H9 (cell line): ENCODE data around the gene PTDSS2. TPM values are rescaled to one million over a fixed set of nuclear protein-coding genes. Genes with fewer than 3 reads are reported as not detected.

Source experiments
- DNase-seq: peaks from one replicate; pipeline ENCODE4 v3.0.0-alpha.2; 2017
- H2AFZ ChIP-seq: one replicate; pipeline ENCODE4 v1.6.1; 2013; ENCODE audit warnings: mild to moderate bottlenecking, low read length, control low read depth, moderate library complexity
- H2AK5ac ChIP-seq: 2 replicates; pipeline ENCODE4 v1.6.1; 2013; ENCODE audit warnings: low read length, control low read depth, mixed read lengths; ENCODE audit not compliant: insufficient read length
- H2BK120ac ChIP-seq: one replicate; pipeline ENCODE4 v1.6.1; 2013; ENCODE audit warnings: low read depth, mild to moderate bottlenecking, low read length, control low read depth, inconsistent platforms; ENCODE audit not compliant: poor library complexity, severe bottlenecking
- H2BK12ac ChIP-seq: 2 replicates; pipeline ENCODE4 v1.6.1; 2013; ENCODE audit warnings: low read length, control low read depth, mixed read lengths, low read depth; ENCODE audit not compliant: insufficient read length
- H2BK15ac ChIP-seq: 2 replicates; pipeline ENCODE4 v1.6.1; 2013; ENCODE audit warnings: low read depth, low read length, control low read depth
- H2BK20ac ChIP-seq: one replicate; pipeline ENCODE4 v1.6.1; 2013; ENCODE audit warnings: low read depth, mild to moderate bottlenecking, low read length, control low read depth, inconsistent platforms; ENCODE audit not compliant: poor library complexity, severe bottlenecking
- H2BK5ac ChIP-seq: 2 replicates; pipeline ENCODE4 v1.6.1; 2013; ENCODE audit warnings: low read length, control low read depth, mixed read lengths; ENCODE audit not compliant: insufficient read length
- H3K14ac ChIP-seq: 2 replicates; pipeline ENCODE4 v1.6.1; 2013; ENCODE audit warnings: low read length, control low read depth; ENCODE audit not compliant: insufficient read depth
- H3K18ac ChIP-seq: 2 replicates; pipeline ENCODE4 v1.6.1; 2013; ENCODE audit warnings: low read depth, mild to moderate bottlenecking, mixed read lengths, low read length, control low read depth; ENCODE audit not compliant: insufficient read length
- H3K23ac ChIP-seq: 2 replicates; pipeline ENCODE4 v1.6.1; 2013; ENCODE audit warnings: low read length, control low read depth, mixed read lengths, low read depth; ENCODE audit not compliant: insufficient read length
- H3K23me2 ChIP-seq: 2 replicates; pipeline ENCODE4 v1.6.1; 2013; ENCODE audit warnings: low read depth, mild to moderate bottlenecking, mixed read lengths, low read length, control low read depth; ENCODE audit not compliant: insufficient read length, poor library complexity, severe bottlenecking
- H3K27ac ChIP-seq: 2 replicates; pipeline ENCODE4 v1.5.1; 2013; ENCODE audit warnings: low read length, control low read depth, mixed read lengths, low read depth; ENCODE audit not compliant: insufficient read length
- H3K27me3 ChIP-seq: 2 replicates; pipeline ENCODE4 v1.6.1; 2013; ENCODE audit warnings: low read length, control low read depth, inconsistent platforms; ENCODE audit not compliant: insufficient read depth
- H3K4ac ChIP-seq: 2 replicates; pipeline ENCODE4 v1.6.1; 2013; ENCODE audit warnings: low read depth, mild to moderate bottlenecking, control low read depth, inconsistent platforms, low read length, moderate library complexity
- H3K4me1 ChIP-seq: 2 replicates; pipeline ENCODE4 v1.6.1; 2013; ENCODE audit warnings: low read length, control low read depth, inconsistent platforms; ENCODE audit not compliant: insufficient read depth
- H3K4me2 ChIP-seq: 2 replicates; pipeline ENCODE4 v1.6.1; 2013; ENCODE audit warnings: low read length, control low read depth, mixed read lengths; ENCODE audit not compliant: insufficient read length, insufficient read depth
- H3K56ac ChIP-seq: 2 replicates; pipeline ENCODE4 v1.6.1; 2013; ENCODE audit warnings: low read depth, mild to moderate bottlenecking, mixed read lengths, low read length, control low read depth; ENCODE audit not compliant: insufficient read length
- H3K79me1 ChIP-seq: 2 replicates; pipeline ENCODE4 v1.6.1; 2013; ENCODE audit warnings: low read depth, mild to moderate bottlenecking, moderate library complexity, low read length, control low read depth, inconsistent platforms; ENCODE audit not compliant: insufficient read depth, poor library complexity, severe bottlenecking
- H3K79me2 ChIP-seq: 2 replicates; pipeline ENCODE4 v1.6.1; 2013; ENCODE audit warnings: low read length, control low read depth, inconsistent platforms; ENCODE audit not compliant: insufficient read depth
- H3K9ac ChIP-seq: 2 replicates; pipeline ENCODE4 v1.6.1; 2013; ENCODE audit warnings: low read length, control low read depth, mixed read lengths; ENCODE audit not compliant: insufficient read length; ENCODE audit errors: extremely low read depth
- H3K9me3 ChIP-seq: one replicate; pipeline ENCODE4 v1.6.1; 2013; ENCODE audit warnings: low read depth, low read length, inconsistent platforms; ENCODE audit not compliant: control insufficient read depth
- H3T11ph ChIP-seq: one replicate; pipeline ENCODE4 v1.6.1; 2013; ENCODE audit warnings: mild to moderate bottlenecking, low read length, control low read depth, inconsistent platforms
- H4K20me1 ChIP-seq: one replicate; pipeline ENCODE4 v1.6.1; 2013; ENCODE audit not compliant: control insufficient read depth, insufficient read length, insufficient read depth
- H4K5ac ChIP-seq: 2 replicates; pipeline ENCODE4 v1.6.1; 2013; ENCODE audit warnings: low read depth, mild to moderate bottlenecking, mixed read lengths, low read length, control low read depth; ENCODE audit not compliant: insufficient read length
- H4K8ac ChIP-seq: replicated peaks from 2 replicates; pipeline ENCODE4 v1.6.1; 2013; ENCODE audit warnings: low read length, control low read depth, mixed read lengths, low read depth; ENCODE audit not compliant: insufficient read length
- H4K91ac ChIP-seq: 2 replicates; pipeline ENCODE4 v1.6.1; 2013; ENCODE audit warnings: low read depth, mild to moderate bottlenecking, moderate library complexity, mixed read lengths, low read length, control low read depth; ENCODE audit not compliant: insufficient read length
- H3K27ac Mint-ChIP-seq, 3 experiments: 2 replicates in 2 of 3; 3 replicates in 1 of 3; pipeline ENCODE4 v1.8.0; 2020 to 2021; ENCODE audit warnings: mixed read lengths in 3 of 3, mild to moderate bottlenecking in 1 of 3, moderate library complexity in 1 of 3
- H3K27me3 Mint-ChIP-seq: 2 replicates; pipeline ENCODE4 v1.8.0; 2021; ENCODE audit warnings: low read depth, mild to moderate bottlenecking, moderate library complexity, mixed read lengths
- H3K36me3 Mint-ChIP-seq, 3 experiments: 2 replicates in 2 of 3; 3 replicates in 1 of 3; pipeline ENCODE4 v1.8.0; 2020 to 2021; ENCODE audit warnings: low read depth in 3 of 3, mixed read lengths in 3 of 3; ENCODE audit not compliant: insufficient read depth in 1 of 3
- H3K4me1 Mint-ChIP-seq, 2 experiments: 2 replicates each; pipeline ENCODE4 v1.8.0; 2020; ENCODE audit warnings: mixed read lengths in 2 of 2
- H3K4me3 Mint-ChIP-seq, 2 experiments: 2 replicates in 1 of 2; 3 replicates in 1 of 2; pipeline ENCODE4 v1.8.0; 2020 to 2021; ENCODE audit warnings: mild to moderate bottlenecking in 2 of 2, mixed read lengths in 2 of 2, moderate library complexity in 1 of 2
- H3K9me3 Mint-ChIP-seq, 2 experiments: 2 replicates in 1 of 2; 3 replicates in 1 of 2; pipeline ENCODE4 v1.8.0; 2020; ENCODE audit warnings: mild to moderate bottlenecking in 2 of 2, mixed read lengths in 2 of 2, moderate library complexity in 1 of 2
- CTCF ChIP-seq: fragments of 200-600 bp; sonication (generic); conservative IDR thresholded peaks from 3 replicates; pipeline ENCODE4 v1.8.0; 2021; ENCODE audit warnings: antibody characterized with exemption, mild to moderate bottlenecking
- WGBS: extraction: QIAGEN DNeasy Blood & Tissue Kit; methylation state at CpG from one replicate; pipeline ENCODE4 v1.1.7; 2013; ENCODE audit warnings: missing lambda C conversion rate, low lambda C conversion rate, mixed read lengths; ENCODE audit not compliant: insufficient read length; ENCODE audit errors: extremely low coverage; 5-methylcytosine and 5-hydroxymethylcytosine counted together
- total RNA-seq: library from RNA; stranded (reverse); gene quantifications from 2 replicates; pipeline ENCODE4 v1.2.1, GENCODE V29; 2021

Gene PTDSS2
- total RNA-seq, 1 experiment from 2014 or later: 55.3 TPM

- no peak overlapping the region for H3K18ac ChIP-seq
- H3K23me2 ChIP-seq: peaks cover 7% of the 10 kb centered on the region
- H3K4ac ChIP-seq: no peak overlapping the region
- DNase-seq: no peak
- peak; percentile 36; the same call in 2 of the 3 replicates for TF ChIP-seq CTCF
- Mint-ChIP-seq H3K36me3 (peaks cover 3 to 12% (median 3%) of the 10 kb centered on the region in 3 experiments), H3K9me3 (peaks cover 9 to 12% of the 10 kb centered on the region in 2 experiments), H3K4me3 (no peak overlapping the region), H3K27ac (peak overlapping the region in 2 of 3 experiments; percentile 20 to 39; a peak in 3 of 7 replicates), H3K4me1 (peaks cover 5 to 11% of the 10 kb centered on the region in 2 experiments), H3K27me3 (peaks cover 9% of the 10 kb centered on the region)
- no peak overlapping the region for H3K56ac ChIP-seq
- H2AFZ ChIP-seq: no peak overlapping the region
- H3K9ac ChIP-seq: no peak overlapping the region
- no peak overlapping the region for H2BK5ac ChIP-seq
- H4K5ac ChIP-seq: no peak overlapping the region
- no peak overlapping the region for H2BK120ac ChIP-seq
- no peak overlapping the region for H4K91ac ChIP-seq
- H3K4me1 ChIP-seq: no peaks in the 10 kb centered on the region
- no CpG with 5 or more reads among the region's 27 CpGs for WGBS
- H3T11ph ChIP-seq: no peak overlapping the region
- no peak overlapping the region for H2AK5ac ChIP-seq
- peaks cover 7% of the 10 kb centered on the region for H3K9me3 ChIP-seq
- H4K8ac ChIP-seq: no peak overlapping the region
- H4K20me1 ChIP-seq: no peaks in the 10 kb centered on the region
- H3K14ac ChIP-seq: no peak overlapping the region; the same call in 1 of the 2 replicates
- H3K4me2 ChIP-seq: no peak overlapping the region
- H2BK15ac ChIP-seq: no peak overlapping the region
- no peak overlapping the region for H2BK12ac ChIP-seq
- no peaks in the 10 kb centered on the region for H3K79me1 ChIP-seq
- H3K27me3 ChIP-seq: no peaks in the 10 kb centered on the region
- H3K27ac ChIP-seq: no peak overlapping the region
- no peaks in the 10 kb centered on the region for H3K79me2 ChIP-seq
- H2BK20ac ChIP-seq: no peak overlapping the region
- no peak overlapping the region for H3K23ac ChIP-seq
Observed at GRCh38 chr11:440065-441042, 9.7 kb upstream of the PTDSS2 start.
